Ecto neural progenitor cell (in vitro differentiated cells): ENCODE results near the gene STAMBPL1.
A peak's percentile ranks its signal among the peaks of the same experiment; 100 is the strongest.
"Not testable (repeated sequence)": the region's sequence is repeated elsewhere in the genome, so short reads cannot be mapped to it uniquely, and the experiment has no call there.

Experiments used
- DNase-seq: peaks from one replicate; pipeline ENCODE4 v3.0.0-alpha.2; 2018; ENCODE audit warnings: low spot score

Gene STAMBPL1

DNA sequence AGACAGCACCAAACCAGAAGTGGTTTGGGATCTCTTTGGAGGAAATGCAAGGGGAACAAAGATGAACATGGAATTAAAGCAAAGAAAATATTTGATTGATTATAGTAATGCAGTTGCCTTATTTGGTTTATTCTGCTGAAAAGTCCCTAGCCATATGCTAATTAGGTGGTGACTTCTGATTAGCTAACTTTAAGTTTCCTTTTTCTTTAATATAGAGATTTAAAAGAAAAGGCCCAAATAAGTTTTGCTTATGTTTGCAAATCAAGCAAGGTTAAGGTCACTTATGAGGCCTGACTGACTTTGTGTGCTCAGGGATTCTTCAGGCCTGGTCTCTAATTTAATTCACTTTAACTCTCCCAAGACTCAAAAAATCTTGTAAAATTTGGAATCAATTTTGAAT is 22.2 kb upstream of the STAMBPL1 start:
- no peak for DNase-seq

DNA sequence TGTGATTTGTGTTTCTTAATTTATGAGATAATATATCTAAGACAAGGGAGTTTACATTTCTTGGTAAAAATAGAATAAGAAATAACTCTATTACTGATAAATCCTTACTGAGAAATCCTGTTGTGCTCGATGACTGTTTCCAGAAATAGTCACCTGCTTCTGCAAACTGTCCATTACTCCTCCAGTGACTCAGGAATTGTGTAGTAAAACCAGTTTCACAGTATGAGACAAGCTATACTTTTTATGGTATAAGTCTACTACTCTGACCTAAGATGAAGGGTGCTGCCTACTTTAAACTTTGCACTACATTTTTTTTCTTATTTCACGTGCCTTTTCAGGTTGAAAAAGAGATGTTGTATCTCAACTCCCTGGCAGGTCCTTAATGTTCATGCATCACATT is 21.6 kb upstream of the STAMBPL1 start:
- DNase-seq: no peak

DNA sequence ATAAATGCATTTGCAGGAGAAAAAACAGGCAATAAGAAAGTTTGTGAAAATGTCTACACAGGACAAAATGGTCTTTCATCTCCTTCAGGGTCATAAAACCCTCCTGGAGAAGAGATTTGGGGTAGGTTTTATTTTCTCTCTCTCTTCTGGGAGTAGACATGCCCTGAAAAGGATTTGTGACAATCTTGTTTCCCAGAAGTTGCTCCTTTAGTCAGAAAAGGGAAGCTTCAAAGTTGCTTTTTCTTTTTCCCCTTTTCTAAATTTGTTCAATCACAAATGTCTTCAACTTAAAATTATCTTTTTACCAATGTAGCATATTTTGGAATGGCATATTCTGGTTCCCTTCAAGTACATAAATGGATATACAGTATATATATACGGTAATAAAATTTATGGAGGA is 19.0 kb upstream of the STAMBPL1 start:
- DNase-seq: no peak

DNA sequence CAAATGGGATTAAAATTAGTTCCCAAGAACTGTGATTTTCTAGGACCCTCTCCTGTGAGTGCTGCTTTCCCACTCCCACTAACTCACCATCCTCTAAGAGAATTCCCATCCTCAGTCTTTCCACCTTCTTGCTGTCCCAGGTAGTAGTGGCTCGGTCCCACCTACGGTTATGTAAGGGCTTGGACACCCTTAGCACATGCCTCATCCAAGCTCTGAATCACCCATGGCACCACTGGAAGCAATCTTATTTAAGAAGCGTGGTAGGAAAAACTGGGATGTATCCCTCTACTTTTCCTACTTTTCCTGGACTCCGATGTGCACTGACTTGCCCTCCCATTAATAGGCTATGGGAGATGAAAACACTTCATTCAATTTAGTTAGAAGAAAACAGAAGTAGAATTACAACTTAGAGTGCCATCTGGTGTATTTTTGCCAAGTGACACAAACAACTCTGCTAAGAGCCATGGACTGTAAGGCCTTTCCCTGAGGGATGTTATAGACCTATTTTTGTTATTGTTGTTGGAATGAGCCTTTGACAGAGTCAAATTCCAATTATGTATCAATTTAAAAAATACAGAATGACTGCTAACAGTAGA is 14.7 kb upstream of the STAMBPL1 start:
- no peak for DNase-seq

DNA sequence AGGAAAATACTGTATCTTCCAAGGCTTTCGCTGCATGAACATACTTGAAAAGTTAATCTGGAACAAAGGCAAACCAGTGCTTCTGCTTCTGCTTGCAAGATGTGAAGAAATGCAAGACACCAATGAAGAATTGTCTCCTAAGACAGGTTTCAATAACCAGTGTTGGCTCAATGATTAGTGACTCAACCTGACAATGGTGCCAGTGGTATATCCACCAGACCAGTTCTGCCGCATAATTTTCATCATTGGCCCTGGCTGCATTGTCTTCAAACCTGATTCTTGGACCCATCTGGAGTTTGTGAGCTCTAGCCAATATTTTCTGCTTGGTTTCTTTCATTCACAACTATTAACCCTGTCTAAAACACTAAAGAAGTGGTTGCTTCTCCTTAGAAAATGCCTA is 13.6 kb upstream of the STAMBPL1 start:
- no peak for DNase-seq

DNA sequence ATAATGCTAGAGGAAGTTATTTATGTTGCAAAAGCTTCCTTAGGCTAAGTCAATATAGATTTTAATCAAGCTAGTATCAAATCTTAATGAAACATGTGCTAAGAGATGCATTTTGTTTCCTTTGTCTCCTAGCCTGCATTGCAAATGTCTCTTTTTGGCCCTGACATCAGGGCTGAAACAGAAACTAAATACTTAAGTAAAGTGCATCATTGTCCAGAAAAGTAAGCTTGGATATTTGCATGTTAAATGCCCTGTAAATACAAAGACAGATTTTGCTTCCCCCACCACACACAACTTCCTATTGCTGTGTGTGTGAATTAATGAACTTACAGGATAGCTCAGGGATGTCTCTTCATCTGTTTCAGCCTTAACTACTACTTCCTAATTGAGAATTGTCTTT is 10.0 kb upstream of the STAMBPL1 start:
- no peak for DNase-seq

DNA sequence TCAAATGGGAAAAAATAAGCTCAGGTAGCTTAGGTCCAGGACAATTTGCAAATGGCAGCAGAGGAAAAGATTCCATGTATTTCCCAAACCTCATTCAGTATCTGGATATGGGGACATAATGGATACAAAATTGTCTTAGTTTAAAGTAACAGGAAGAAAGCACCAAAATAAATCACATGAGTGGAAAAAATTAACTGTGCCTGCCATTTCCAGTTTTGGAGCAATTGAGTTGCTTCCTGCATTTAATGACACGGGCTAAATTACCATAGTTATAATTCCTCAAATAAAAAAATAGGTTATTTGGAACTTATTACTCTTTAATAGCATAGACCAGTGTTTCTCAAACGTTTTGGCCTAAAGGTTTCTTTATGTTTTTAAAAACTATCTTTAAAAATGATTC is 6.3 kb upstream of the STAMBPL1 start:
- no peak for DNase-seq

DNA sequence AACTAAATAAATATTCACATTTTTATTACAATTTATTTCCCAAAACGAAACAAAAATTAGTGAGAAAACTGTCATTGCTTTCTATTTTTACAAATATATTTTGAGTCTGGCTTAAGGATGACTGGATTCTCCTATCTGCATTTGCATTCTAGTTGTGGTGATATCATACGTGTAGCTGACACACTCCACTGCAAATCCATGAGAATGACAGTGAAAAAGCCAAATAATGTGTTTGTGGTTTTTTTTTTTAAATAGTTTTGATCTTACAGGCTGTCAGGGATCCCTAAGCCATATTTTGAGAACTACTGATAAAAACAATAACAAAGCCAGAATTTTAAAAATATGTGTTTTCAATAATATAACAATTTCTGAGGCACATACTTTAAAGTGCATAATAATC is 5.8 kb upstream of the STAMBPL1 start:
- DNase-seq: no peak

DNA sequence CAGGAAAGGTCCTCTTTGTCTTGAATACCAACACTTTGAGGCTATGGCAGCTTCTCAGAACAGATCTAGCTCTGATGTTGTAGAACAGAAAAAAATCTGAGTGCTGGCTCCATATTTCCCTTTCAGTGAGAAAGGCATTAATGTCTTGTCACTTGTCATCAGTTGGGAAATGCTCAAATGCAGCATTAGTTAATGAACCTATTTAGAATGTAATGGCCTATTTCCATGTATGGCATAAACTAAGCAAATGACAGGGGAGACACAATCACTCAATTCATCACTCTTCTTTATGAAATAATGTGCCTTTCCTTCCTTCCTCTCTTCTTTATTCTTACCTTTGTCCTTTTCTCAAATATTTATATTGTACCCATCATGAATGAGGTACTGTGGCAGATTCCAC is 5.0 kb upstream of the STAMBPL1 start:
- DNase-seq: no peak

DNA sequence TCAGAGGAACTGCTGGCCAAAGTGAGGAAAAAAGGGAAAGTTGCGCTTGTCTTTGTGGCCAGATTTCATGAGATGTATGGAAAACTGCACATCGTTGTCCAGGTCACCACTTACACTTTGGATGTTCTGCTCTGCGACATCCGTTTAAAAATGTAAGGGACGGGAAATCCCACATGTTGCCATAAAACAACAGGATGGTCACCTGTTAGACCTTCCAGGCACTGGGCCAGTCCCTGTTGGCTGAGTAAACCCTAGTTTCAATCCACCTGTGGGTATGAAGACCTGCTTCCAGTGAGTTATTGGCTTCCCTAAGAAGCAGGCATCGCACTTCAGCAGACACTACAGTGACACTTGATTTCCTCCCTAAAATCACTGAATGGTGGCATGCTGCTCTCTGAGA is 2.7 kb upstream of the STAMBPL1 start:
- DNase-seq: no peak

DNA sequence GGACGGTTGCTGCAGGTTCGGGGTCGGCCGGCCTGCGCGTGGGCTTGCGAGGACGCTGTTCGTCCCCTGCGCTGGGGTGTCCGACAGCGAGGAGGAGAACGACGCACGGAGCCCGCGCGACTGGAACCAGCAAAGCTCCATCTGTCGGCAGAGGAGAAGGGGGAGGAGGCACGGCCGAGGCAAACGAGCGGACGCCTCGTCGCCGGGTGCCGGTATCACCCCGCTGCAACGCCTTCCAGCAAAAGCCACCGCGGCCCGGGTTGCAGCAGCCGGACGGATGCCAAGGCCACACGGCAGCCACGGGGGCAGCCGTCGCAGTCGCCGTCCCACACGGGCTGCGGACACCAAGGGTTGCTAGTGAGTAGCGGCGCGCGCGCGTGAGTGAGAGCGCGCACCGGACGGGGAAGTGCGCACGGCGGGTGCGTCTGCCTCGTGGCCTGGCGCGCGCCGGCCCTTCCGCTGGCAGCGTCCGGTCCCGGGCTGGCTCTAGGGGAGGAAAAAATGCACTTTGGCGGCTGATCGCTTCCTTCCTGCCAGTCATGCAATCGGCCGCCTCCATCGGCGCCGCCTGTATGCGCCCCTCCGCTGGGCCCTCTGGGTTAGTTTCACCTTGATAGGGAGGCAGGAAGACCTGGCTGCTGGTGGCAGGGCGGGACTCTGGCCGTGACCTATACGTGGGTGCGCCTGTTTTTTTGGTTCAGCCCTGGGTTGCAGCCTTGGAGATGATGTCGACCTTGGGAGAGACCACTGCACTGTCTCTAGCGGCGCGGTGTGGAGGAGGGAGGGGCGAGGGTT is 434 bp downstream of the STAMBPL1 start:
- DNase-seq: peak; percentile 81

DNA sequence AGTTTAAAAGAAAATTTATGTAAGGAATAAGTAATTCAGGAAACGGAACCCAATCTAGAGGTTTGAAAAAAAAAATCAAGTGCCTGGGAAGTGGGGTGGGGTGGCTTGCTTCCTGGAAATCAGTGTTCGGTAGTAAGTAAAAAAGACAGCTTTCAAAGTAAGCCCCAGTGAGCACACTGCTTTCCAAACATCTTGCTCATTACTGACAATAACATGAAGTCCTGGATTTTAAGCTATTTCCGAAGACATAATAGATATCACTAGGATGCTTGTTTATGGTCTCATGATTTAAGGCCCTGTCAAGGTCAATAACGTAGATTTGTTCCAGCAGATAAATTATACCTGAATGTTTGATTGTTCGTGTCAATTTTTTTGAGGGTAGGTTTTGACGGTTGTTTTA is 1.3 kb downstream of the STAMBPL1 start:
- no peak for DNase-seq

DNA sequence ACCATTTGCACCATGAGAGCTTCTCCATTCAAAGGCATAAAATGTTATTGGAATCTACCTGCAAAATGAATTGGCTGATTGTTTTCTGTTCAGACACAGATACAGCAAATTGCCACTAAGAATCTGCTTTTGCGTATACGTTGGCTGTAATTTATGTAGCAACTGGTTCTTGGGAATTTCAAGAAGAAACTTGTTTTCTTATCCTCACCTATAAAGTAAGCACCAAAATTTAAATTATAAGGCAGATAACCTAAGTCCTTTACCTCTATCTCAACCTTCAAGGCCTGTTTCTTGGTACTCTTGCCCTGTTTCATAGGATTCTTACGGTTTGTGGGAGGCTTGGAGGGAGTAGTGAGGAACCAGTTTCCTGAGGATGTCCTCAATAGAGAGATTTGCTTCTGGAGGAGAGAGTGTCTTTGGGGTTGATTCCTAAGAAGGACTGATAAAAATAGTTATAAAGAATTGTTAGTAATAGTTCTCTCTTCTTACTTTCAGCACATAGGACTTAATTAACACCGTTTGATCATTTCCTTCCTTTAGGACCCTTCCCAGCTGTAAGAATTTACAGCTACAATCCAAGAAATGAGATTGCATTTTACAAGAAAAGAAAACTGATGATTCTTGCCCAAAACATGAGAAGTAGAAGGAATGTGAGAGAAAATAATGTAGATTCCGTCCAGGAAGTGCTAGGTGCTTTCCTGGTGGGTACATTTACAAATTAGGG is 2.0 kb downstream of the STAMBPL1 start:
- no peak for DNase-seq

DNA sequence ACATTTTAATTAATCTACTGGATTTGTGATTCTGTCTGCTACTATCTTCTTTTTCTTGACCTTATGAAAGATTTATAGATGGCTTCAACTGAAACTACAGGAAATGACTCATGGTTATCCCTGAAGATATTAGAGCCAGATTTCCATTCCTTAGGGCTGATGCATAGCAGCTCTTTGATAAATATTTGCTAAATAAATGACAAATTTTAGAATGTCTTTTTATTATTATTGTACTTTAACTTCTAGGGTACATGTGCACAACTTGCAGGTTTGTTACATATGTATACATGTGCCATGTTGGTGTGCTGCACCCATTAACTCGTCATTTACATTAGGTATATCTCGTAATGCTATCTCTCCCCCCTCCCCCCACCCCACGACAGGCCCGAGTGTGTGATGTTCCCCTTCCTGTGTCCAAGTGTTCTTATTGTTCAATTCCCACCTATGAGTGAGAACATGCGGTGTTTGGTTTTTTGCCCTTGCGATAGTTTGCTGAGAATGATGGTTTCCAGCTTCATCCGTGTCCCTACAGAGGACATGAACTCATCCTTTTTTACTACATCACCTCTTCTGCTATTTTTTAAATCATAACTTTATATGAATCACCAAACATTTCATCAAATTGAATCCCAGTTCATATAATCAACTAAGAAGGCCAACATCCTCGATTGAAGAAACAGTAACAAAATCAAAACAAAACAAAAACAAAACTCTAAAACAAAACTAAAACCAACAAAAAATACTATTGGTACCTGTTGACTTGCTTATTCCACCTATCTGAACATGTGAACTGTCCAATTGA is 2.8 kb downstream of the STAMBPL1 start:
- not testable (repeated sequence) for DNase-seq

DNA sequence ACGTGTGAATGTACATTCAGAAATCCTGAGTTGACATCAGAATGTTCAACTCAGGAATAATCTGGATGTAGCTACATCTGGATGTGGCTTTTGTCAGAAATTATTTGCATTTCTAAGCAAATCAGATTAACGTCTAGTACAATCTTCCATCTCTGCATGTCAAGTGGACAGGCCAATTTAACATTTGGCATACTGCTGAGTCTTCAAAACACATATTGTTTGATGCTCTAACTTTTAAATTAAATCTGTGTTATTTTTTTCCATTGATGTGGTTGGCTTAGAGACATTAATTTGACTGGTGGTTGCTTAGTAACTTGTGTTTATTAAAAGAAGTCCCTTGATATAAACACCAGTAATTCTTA is 3.4 kb downstream of the STAMBPL1 start:
- no peak for DNase-seq

DNA sequence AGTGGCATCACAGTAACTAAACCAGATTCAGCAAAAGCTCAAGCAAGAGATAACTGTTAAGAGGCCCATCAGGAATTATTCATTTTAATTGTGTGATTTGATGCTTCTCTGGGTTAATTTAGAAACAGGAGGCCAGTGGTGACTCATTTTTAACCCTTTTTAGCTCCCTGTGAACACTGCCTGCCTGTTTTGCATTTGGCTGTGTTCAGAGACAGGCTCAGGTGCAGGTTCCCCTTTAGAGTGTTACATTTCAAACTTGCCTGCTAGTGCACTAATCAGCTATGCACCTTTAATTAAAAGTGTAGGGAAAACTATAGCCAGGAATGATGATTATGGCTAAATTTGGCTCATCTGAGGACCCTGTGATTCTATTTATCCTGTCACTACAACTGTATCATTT is 6.5 kb downstream of the STAMBPL1 start:
- DNase-seq: no peak

DNA sequence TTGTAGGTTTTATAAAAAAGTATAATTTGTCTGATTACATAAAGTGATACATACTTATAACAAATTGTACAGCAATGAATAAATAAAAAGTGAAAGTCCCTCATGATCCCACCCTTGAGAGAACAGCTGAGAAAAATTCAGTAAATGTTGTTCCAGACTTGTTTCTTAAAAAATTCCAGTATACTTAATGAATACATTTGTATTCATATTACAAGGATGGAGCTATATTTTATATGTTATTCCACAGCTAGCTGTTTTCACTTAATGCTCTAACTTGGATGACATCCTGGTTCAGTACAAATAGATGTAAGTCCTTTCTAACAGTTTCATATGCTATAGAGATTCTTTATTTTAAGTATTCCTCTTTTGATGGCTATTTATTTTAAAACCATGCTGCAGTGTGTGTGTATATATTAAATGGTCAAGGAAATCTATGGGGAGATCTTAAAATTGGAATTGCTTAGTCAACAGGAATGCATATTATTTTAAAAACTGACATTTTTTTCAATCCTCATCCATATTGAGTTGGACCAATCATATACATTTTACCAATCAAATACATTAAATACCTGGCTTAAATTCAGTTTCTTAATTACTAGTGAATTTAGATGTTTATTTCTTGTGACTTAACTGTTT is 8.9 kb downstream of the STAMBPL1 start:
- no peak for DNase-seq

DNA sequence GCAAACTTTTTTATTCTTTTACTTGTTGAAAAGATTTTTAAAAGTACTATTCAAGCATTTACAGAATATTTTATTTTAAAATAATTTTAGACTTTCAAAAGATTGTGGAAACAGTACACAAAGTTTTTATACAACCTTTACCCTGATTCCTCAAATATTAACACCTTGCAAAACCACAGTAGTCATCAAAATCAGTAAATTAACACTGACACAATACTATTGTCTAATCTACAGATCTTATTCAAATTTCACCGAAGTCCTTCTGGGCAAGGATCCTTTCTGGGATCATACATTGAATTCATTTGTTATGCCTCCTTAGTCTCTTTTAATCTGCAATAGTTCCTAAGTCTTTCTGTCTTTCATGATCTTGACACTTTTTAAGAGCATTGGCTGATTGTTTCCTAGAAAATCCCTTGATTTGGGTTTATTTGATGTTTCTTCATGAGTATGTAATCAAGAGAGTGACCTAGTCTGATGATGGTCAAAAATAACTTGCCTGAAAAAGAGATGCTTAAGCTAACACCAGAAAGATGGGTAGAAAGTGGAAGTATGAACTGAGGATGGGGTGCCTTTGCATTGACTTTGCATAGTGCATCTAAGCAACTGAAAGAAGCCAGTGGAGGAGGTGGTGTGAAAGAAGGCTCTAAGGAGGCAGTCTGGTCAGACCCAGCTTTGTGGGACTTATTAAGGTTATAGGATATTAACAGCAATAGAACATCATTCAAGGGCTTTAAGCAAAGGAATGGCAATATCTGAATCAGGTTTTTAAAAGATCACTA is 9.7 kb downstream of the STAMBPL1 start:
- DNase-seq: no peak

DNA sequence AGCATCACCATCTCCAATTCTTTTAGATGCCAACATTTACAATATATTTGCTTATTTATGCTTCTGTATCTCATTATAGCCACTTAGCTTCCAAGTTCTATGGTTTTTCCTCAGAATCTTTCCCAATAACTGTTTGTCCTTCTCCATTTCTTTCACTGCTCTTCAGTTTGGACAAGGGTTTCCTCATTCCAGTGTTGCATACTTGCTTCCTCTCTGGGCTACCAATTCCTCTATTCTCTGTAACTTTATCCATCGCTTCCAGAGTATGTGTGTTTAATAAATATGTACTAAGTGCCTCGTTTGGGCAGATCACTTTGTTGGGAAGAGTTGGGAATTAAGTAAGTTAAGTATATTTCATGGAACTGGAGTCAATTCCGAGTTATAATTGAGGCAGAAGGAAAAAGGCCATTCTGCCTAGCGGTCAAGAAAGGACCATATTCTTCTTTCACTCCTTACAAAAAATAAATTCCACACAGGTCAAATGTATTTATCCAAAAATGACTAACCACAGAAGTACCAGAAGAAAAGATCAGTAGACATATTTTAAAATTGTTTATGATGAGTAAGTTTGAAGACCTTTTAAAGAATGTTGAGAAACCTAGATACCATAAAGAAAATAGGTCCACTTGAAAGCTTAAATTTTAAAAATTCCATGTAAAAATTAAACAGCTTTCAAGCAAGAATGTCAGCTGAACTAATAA is 10.8 kb downstream of the STAMBPL1 start:
- no peak for DNase-seq

DNA sequence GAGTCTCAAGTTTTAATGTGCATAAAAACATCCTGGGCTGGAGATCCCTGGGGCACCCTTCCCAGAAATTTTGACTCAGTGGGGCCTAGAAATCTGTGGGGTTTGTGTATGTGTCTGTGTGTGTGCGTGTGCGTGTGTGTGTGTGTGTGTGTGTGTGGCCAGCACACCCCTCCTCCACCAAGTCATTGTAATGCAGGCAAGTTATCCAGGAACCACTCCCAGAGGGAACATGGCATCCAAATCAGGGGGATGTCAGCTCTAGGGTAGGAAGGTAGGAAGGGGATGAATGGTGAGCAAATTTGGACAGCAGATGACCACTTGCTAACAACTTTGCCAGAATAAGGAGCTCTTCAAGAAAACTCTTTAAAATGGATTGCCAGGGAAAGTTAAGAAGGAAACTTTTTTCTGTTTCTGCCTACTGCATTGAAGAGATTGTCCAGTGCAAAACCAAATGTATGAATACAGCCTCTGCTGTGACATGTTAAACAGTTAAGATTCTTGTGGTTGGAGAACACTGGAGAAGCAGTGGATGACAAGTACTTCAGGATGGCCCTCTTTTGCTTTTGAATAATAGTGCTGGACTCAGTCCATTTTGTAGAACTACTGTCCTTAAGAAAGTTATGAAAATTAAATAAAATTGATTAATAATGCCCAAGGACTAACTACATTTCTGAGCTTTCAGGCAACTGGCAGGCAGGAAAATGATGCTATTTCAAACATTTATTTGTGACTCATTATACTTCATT is 12.3 kb downstream of the STAMBPL1 start:
- DNase-seq: no peak
